GM13977 (cell line): ENCODE data around the gene CEND1.

Experiments used
- DNase-seq: peaks from one replicate; pipeline ENCODE4 v3.0.0; 2012; ENCODE audit warnings: low spot score
- in situ Hi-C: fragments of 300-500 bp; cut with MboI; formaldehyde crosslinking; loops from one replicate; pipeline ENCODE4 v1.12.0; 2022; ENCODE audit warnings: low sequenced_read_pairs, low pct_unique_long_range_greater_than_20kb, mixed read lengths, inconsistent platforms; ENCODE audit not compliant: unreplicated experiment
- TF ChIP-seq, protein P1 (sequence below): IDR thresholded peaks from 2 replicates; pipeline ENCODE4 v1.5.1; 2012; ENCODE audit warnings: mild to moderate bottlenecking, control low read depth; ENCODE audit not compliant: insufficient read depth; ENCODE audit errors: extremely low read depth, missing control alignments

The CEND1 gene

GRCh38 chr11:819129-819931 lies 29.4 kb upstream of the CEND1 start:
- TF ChIP-seq, protein P1, sequence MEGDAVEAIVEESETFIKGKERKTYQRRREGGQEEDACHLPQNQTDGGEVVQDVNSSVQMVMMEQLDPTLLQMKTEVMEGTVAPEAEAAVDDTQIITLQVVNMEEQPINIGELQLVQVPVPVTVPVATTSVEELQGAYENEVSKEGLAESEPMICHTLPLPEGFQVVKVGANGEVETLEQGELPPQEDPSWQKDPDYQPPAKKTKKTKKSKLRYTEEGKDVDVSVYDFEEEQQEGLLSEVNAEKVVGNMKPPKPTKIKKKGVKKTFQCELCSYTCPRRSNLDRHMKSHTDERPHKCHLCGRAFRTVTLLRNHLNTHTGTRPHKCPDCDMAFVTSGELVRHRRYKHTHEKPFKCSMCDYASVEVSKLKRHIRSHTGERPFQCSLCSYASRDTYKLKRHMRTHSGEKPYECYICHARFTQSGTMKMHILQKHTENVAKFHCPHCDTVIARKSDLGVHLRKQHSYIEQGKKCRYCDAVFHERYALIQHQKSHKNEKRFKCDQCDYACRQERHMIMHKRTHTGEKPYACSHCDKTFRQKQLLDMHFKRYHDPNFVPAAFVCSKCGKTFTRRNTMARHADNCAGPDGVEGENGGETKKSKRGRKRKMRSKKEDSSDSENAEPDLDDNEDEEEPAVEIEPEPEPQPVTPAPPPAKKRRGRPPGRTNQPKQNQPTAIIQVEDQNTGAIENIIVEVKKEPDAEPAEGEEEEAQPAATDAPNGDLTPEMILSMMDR, result no peak
- in situ Hi-C loops, result no loop called here
- peak; percentile 97 for DNase-seq

GRCh38 chr11:818396-819128 lies 28.7 kb upstream of the CEND1 start, which contains the start of gene PNPLA2:
PNPLA2 (plus strand) TSS chr11:818914; CDS start chr11:819719, 805 bp downstream.
- no peak for DNase-seq
- in situ Hi-C loops, result no loop called here

GRCh38 chr11:816433-816779 lies 26.5 kb upstream of the CEND1 start:
- no peak for DNase-seq
- in situ Hi-C loops, result no loop called here
- TF ChIP-seq, protein P1, result no peak

More at GRCh38 chr11:818396-819128, 28.7 kb upstream of the CEND1 start, which contains the start of gene PNPLA2:
- TF ChIP-seq, protein P1, result no peak

DNA sequence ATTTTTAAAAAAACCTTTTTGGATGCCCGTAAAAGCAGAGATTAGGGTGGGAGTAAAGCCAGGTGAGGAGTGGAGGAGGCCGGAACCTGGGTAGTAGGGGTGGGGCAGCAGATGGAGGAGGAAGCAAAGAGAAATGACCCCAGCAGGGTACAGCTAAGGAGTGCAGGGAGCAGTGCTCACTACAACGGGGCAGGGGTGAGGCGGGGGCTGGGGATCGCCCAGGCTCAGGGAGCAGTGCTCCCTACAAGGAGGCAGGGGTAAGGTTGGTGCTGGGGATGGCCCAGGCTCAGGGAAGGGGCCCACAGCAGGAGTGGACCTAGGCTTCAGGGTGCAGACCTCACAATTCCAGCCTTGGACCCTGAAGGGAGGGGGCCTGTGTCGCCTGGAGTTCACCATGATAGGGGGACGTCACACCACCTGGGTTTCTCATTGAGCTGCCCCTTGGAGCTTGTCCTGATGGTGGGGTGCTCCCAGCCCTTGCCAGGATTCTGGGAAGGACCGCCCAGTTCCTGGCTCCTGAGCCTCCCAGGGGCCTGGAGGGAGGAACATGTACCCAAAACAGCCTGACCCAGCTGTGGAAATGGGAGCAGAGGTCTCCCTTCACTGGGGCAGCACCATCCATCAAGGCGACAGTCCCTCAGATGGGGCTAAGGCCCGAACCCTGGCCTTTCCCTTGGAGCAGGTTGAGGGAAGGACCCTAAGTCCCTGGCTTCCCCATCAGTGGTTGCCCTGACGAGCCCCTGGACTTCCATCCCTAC lies 26.0 kb upstream of the CEND1 start:
- TF ChIP-seq, protein P1, result no peak
- DNase-seq, result no peak
- in situ Hi-C loops, result no loop called here

- in situ Hi-C loops, result no loop called here
- TF ChIP-seq, protein P1, result no peak
- DNase-seq, result no peak
Observed at GRCh38 chr11:813456-814096, 23.7 kb upstream of the CEND1 start.

GRCh38 chr11:813072-813455 lies 23.2 kb upstream of the CEND1 start:
- no peak for DNase-seq
- TF ChIP-seq, protein P1, result no peak
- in situ Hi-C loops, result no loop called here
